MM.1S (cell line): ENCODE measurements around the gene TMEM38B.
"Not testable (repeated sequence)": the region's sequence is repeated elsewhere in the genome, so short reads cannot be mapped to it uniquely, and the experiment has no call there.

ENCODE experiments used
- EZH2phosphoT487 ChIP-seq: fragments of 300-600 bp; sonication (generic); IDR thresholded peaks from 2 replicates; pipeline ENCODE4 v1.6.1; 2018; ENCODE audit warnings: antibody characterized with exemption, low read length
- TF ChIP-seq, protein P1 (sequence below): fragments of 300-600 bp; sonication (generic); IDR thresholded peaks from 2 replicates; pipeline ENCODE4 v1.5.1; 2016; ENCODE audit warnings: antibody characterized with exemption, low read length, mixed read lengths

DNA sequence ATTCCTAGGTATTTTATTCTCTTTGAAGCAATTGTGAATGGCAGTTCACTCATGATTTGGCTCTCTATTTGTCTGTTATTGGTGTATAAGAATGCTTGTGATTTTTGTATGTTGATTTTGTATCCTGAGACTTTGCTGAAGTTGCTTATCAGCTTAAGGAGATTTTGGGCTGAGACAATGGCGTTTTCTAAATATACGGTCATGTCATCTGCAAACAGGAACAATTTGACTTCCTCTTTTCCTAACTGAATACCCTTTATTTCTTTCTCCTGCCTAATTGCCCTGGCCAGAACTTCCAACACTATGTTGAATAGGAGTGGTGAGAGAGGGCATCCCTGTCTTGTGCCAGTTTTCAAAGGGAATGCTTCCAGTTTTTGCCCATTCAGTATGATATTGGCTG is 92.5 kb downstream of the TMEM38B start:
- TF ChIP-seq, protein P1, sequence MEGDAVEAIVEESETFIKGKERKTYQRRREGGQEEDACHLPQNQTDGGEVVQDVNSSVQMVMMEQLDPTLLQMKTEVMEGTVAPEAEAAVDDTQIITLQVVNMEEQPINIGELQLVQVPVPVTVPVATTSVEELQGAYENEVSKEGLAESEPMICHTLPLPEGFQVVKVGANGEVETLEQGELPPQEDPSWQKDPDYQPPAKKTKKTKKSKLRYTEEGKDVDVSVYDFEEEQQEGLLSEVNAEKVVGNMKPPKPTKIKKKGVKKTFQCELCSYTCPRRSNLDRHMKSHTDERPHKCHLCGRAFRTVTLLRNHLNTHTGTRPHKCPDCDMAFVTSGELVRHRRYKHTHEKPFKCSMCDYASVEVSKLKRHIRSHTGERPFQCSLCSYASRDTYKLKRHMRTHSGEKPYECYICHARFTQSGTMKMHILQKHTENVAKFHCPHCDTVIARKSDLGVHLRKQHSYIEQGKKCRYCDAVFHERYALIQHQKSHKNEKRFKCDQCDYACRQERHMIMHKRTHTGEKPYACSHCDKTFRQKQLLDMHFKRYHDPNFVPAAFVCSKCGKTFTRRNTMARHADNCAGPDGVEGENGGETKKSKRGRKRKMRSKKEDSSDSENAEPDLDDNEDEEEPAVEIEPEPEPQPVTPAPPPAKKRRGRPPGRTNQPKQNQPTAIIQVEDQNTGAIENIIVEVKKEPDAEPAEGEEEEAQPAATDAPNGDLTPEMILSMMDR = not testable (repeated sequence)
- not testable (repeated sequence) for TF ChIP-seq EZH2phosphoT487
